Cortex of kidney (tissue), 1 donor: Measurements from ENCODE around the gene CACNA1I.

Experiments
- DNase-seq: peaks from one replicate; lab custom pipeline; 2025; lab: John Stamatoyannopoulos, UW

The CACNA1I gene

DNA sequence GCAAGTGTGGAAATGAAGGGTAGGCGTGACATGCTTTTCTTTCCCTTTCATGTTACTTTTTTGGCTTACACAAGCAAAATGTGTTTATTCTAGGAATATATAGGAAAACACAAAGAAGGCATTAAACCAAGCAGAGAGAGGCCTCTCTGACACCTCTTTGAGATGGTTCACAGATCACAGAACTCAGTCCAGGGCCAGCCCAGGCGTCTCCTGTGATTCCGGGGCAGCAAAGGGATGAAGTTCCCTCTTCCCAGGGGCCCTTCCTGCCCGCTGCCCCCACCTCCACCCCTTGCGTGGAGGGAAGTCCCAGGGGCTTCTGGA, 78.0 kb downstream of the CACNA1I start:
- DNase-seq = no peak

DNA sequence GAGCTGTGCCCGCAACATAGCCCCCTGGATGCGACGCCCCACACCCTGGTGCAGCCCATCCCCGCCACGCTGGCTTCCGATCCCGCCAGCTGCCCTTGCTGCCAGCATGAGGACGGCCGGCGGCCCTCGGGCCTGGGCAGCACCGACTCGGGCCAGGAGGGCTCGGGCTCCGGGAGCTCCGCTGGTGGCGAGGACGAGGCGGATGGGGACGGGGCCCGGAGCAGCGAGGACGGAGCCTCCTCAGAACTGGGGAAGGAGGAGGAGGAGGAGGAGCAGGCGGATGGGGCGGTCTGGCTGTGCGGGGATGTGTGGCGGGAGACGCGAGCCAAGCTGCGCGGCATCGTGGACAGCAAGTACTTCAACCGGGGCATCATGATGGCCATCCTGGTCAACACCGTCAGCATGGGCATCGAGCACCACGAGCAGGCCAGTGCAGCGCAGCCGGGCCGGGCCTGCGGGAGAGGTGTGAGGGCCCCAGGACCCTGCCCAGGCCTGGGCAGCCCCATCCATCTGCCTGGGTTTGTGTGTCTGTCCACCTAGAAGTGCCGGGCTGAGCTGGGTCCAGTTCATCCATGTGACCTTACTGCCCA, 79.0 kb downstream of the CACNA1I start:
- DNase-seq = no peak

DNA sequence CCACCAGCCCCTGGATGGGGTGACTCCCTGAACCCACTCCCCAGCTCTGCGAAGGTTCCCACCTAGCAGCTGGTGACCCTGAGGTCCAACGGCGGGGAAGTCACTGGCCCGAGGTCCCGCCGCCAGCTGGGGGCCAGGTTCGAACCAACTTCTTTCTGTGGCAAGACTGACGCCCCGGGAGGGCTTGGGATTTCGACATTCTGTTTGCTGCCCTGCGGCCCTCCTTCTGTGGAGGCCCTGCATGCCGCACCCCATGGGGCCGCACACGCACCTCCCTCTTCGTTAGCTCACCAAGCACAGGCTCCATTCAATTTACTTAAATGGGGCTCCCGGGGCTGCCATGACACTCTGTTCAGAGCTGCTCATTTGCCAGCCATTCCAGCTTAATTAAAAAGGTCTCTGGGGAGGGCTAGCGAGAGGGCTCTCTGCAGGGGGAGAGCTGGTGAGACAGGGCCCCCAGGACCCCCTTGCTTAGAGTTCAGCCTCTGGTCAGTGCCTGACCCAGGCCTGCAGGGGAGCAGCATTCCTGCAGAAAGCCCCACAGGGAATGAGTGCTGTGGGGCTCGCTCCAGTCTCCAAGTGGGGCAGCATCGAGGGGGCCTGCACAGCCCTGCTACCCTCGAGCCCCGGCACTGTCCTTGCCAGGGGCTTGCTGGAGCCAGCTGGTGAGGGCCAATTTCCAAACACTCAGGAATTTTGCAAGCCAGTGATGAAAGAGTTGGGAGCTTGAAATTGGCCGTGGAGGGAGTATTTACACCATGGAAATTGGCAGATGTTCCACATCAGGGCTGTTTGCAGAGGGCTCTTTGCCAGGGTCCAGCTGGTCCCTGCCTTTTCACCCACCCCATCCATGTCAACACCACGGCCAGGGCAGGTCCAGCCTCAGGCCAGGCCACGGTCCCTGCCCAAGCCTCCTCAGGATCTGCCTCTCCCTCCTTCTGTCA, 80.8 kb downstream of the CACNA1I start:
- DNase-seq = no peak

DNA sequence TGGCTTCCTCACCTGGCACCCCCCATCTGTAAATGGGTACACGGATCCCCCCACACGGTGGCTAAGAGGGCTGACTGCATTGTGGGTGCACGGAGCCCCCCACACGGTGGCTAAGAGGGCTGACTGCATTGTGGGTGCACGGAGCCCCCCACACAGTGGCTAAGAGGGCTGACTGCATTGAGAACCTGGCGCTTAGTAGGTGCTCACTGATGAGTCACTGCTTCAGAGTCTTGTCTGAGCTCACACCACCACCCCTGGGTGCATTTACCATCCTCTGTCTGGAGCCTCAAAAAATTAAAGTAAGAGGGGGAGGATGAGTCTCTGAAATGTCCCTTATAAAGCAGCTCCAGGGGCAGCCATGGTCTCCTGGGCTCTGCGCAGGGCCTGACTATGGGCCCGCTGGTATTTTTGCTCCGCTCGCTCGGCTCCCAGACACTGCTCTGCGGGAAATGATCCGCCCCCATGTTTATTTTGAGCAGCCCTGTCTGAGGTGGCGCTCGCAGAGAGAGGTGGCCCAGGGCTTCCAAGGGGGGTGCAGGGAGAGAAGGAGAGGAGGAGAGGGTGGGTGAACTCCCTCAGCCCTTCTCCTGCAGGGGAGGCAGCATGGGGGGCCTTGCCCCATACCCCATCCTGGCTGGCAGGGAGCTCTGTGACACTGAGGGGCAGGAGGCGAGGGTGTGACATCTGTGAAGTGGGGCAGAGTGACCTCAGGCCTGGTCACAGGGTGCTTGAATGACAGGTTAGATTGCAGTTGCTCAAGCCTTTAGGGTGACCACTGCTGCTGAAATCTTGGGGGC, 82.6 kb downstream of the CACNA1I start:
- DNase-seq = no peak

GRCh38 chr22:39653787-39654077, 83.2 kb downstream of the CACNA1I start:
- no peak for DNase-seq

- no peak for DNase-seq
These were observed 83.8 kb downstream of the CACNA1I start for GRCh38 chr22:39654131-39654926.

DNA sequence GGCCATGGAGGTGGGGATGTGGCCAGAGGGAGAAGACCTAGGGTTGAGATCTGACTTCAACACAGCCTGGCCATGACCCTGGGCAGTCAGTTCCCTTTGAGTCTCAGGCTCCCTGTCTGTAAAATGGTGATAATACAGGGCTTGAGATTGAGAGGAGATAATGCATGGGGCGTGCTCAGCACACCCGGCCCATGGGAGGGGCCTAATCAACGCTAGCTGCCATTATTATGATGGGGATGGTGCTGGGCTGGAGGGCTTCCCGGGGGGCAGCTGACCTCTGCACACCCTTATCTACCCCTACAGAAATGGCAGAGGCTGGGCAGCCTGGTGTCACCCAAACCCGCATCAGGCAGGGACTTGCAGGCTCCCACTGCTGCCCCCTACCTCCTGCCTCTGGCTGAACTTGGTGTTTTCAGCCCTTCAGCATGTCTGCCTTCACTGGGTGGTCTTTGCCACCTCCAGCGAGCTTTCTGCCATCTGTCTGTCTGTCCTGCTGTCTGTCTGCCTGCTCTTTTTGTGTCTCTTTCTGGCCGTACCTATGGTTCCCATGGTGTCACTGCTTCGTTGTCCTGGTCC, 84.5 kb downstream of the CACNA1I start:
- DNase-seq = no peak

- DNase-seq = no peak
These were observed 85.3 kb downstream of the CACNA1I start for GRCh38 chr22:39655831-39656230.

DNA sequence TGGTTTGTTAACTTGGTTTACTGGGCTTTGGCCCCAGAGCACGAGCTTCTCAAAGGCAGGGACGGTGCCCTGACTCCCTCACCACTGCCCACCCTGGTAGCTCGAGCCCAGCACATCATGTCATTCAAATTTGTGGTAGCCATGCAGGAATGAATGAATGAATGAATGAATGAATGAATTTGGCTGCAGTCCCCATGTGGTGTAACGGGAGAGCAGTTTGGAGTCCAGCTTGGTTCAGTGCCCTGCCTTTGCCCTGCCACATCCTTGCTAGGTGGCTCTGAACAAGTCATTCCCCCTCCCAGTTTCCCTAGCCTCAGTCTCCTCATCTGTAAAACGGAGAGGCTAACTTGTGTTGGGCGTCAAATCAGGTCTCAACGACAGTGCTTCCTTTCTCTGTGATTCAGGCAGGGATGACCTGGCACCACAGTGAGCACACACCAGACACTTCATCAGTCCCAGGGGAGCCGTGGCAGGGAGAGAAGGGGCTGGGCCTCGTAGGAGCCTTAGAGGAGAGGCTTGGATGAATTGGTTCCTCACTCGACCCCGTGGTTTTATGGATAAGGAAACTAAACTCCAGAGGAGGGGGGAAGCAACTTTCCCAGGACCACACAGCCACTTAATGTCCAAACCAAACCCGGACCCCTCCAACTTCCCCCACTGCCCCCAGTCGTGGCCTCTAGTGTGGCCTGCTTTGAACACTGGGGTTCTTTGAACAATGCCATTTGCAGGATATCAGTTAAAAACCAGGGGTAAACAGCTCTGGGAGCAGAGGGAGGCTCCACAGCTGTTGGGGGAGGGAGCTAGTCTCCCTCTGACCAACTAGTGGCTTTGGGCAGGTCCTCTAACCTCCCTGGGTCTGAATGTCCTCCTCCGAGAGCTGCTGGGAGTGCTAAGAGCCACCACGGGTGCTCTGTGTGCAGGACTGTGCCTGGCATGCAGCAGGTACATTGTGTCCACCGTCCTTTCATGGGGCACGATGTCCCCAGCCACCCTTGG, 86.2 kb downstream of the CACNA1I start:
- no peak for DNase-seq

DNA sequence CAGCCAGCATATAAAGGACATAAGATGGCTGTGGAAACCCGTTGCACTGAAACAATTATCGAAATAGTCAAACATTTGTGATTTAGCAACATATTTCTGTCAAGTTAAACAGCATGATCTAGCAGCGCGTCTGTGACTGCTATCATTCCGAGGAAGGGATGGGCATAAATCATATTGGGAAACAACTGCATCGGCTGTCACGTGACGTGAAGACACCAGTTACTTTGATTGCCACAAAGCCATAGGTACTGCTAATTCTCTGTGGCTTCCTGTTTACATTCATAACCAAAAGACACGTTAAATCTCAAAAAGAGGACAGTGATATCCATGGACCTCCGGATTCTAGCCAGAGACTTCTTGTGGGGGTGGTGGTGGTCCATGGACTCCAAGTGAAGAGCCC, 87.8 kb downstream of the CACNA1I start:
- no peak for DNase-seq

- no peak for DNase-seq
These were observed 88.4 kb downstream of the CACNA1I start for GRCh38 chr22:39658806-39659463.

- DNase-seq = no peak
These were observed 90.9 kb downstream of the CACNA1I start for GRCh38 chr22:39661501-39661841.

DNA sequence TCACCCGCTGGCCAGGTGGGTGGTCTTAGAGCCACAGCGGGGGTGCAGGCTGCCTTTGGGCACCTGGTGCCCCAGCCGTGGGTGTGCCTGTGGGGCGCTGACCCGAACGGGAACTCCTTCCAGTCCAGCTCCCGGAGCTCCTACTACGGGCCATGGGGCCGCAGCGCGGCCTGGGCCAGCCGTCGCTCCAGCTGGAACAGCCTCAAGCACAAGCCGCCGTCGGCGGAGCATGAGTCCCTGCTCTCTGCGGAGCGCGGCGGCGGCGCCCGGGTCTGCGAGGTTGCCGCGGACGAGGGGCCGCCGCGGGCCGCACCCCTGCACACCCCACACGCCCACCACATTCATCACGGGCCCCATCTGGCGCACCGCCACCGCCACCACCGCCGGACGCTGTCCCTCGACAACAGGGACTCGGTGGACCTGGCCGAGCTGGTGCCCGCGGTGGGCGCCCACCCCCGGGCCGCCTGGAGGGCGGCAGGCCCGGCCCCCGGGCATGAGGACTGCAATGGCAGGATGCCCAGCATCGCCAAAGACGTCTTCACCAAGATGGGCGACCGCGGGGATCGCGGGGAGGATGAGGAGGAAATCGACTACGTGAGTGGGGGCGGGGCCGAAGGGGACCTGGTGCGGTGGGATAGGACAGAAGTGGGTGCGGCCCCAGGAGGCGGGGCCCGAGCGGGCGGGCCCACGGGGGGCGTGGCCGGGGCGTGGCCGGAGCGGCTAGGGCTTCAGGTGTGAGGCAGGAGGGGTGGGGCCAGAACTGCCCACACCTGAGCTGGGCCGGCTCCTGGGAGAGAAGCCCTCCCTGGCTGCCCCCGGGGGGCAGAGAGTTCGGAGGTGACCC, 91.5 kb downstream of the CACNA1I start:
- no peak for DNase-seq

GRCh38 chr22:39662686-39663052, 92.1 kb downstream of the CACNA1I start:
- DNase-seq = no peak

- DNase-seq = no peak
These were observed 93.2 kb downstream of the CACNA1I start for GRCh38 chr22:39663751-39664150.

GRCh38 chr22:39664485-39665200, 94.1 kb downstream of the CACNA1I start:
- no peak for DNase-seq

DNA sequence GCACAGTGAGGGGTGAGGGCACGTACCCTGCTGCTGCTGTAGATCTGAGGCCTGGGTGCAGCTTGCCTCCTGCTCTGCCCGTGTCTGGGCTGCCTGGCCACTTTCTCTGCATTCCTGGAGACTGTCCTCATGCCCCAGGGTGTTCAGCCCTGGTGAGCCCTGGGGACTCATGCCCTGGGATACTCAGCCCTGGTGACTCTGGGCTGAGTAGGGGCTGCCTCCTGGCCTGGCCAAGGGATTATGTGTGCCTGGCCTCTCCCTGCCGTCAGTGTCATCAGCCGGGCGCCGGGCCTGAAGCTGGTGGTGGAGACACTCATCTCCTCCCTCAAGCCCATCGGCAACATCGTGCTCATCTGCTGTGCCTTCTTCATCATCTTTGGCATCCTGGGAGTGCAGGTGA, 94.7 kb downstream of the CACNA1I start:
- DNase-seq = no peak

DNA sequence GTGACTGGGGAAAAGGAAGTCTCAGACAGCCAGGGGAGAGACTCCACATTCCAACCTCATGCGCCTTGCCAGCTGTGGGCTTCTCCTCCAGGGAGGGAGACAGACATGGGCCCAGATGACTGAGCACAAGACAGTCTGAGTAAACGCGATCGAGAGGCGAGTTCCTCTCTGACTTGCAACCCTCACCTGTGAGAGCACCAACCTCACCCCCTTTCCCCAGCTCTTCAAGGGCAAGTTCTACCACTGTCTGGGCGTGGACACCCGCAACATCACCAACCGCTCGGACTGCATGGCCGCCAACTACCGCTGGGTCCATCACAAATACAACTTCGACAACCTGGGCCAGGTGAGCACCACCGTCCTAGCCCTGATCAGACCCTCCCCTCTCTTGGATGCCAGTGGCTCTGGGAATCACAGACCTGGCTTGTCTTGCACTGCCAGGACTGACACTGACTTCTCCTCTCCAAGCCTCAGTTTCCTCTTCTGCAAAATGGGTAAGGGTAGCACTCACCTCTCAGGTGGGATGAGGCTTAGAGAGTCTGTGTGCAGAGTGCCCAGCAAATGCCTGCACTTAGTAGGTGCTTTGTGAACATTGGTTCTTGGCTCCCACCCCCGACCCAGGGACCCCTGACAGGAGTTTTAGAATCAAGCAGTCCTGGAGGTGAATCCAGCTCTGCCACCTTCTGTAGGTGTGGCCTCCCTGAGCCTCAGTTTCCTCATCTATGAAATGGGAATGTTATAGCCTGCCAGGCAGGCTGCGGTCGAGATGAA, 95.3 kb downstream of the CACNA1I start:
- DNase-seq = no peak
